GM13976 (cell line): ENCODE measurements around the gene CALM3.
A peak's percentile ranks its signal among the peaks of the same experiment; 100 is the strongest.

Experiments used
- DNase-seq: peaks from one replicate; pipeline ENCODE4 v3.0.0; 2012; ENCODE audit warnings: low spot score
- in situ Hi-C: fragments of 300-500 bp; cut with MboI; formaldehyde crosslinking; loops from one replicate; pipeline ENCODE4 v1.12.0; 2022; ENCODE audit warnings: low sequenced_read_pairs, mixed read lengths, inconsistent platforms; ENCODE audit not compliant: unreplicated experiment
- TF ChIP-seq, protein P1 (sequence below): IDR thresholded peaks from 2 replicates; pipeline ENCODE4 v1.5.1; 2012; ENCODE audit warnings: borderline replicate concordance, mild to moderate bottlenecking; ENCODE audit not compliant: insufficient read depth; ENCODE audit errors: extremely low read depth, missing control alignments, control extremely low read depth

Gene CALM3

DNA sequence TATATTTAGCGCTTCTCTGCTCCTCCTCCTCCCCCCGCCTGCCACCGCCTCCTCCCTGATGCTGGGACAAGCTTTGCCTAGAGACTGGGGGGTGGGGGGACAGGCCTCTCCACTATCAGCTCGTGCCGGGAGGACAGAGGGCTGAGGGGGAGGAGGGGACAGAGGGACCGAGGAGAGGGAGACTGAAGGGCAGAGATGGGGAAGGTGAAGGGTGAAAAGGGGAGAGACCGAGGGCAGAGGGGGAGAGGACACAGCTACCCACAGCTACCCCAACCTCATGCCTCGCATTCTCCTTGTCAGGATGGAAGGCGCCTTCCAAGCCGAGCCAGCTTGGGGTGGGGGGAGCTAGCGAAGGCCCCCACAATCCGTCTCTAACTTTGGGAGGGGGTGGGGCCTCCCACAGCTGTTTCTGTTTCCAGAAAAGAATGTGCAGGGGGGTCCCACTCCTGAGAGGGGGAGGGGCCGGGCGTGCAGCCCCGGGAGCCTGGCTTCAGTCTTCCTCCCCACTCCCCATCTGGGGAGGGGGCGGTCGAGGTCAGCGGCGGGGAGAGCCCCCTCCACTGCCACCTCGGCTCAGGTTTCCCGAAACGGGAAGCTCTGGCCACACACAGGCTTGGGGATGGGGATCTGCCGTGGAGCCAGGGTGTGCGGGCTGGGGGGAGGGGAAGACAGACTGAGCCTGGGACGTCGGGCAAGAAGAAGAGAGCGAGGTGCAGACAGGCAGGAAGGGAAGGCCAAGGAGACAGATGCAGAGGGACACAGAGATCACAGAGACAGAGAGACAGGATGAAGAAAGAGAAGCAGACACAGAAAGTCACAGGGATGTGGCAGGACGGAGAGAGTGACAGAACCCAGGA, 58.2 kb downstream of the CALM3 start:
- in situ Hi-C loops, result loop anchor here (5.0 to 10.0 kb wide), 2 partner anchors 47 to 125 kb away; no protein-coding TSS in a partner anchor
- TF ChIP-seq, protein P1, sequence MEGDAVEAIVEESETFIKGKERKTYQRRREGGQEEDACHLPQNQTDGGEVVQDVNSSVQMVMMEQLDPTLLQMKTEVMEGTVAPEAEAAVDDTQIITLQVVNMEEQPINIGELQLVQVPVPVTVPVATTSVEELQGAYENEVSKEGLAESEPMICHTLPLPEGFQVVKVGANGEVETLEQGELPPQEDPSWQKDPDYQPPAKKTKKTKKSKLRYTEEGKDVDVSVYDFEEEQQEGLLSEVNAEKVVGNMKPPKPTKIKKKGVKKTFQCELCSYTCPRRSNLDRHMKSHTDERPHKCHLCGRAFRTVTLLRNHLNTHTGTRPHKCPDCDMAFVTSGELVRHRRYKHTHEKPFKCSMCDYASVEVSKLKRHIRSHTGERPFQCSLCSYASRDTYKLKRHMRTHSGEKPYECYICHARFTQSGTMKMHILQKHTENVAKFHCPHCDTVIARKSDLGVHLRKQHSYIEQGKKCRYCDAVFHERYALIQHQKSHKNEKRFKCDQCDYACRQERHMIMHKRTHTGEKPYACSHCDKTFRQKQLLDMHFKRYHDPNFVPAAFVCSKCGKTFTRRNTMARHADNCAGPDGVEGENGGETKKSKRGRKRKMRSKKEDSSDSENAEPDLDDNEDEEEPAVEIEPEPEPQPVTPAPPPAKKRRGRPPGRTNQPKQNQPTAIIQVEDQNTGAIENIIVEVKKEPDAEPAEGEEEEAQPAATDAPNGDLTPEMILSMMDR, result no peak
- peak; percentile 16 for DNase-seq

DNA sequence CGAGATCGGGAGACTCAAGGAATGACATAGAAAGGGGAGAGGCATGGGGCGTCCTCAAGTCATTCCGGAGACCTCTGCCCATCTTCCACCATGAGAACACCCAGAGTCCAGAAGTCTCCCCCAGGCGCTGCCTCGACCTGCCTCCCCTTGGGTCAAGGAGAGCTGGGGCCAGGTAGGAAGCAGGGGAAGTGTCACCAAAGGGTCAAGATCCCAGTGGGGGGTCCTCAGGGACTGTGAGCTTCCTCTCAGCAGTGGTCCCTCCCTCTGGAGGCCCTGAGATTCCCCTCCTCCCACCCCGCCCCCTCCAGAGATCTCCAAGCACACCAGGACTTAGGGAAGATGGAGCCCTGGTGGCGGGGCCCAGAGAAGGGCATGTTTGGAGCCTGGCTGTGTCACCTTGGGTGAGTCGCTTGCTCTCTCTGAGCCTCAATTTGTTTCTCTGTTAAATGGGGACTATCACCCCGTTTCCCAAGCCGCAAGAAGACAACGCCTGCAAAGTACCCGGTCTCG, 58.9 kb downstream of the CALM3 start:
- in situ Hi-C loops, result loop anchor here (5.0 to 10.0 kb wide), 2 partner anchors 48 to 125 kb away; no protein-coding TSS in a partner anchor
- DNase-seq, result no peak
- TF ChIP-seq, protein P1, result no peak
